ENCODE measurements around the gene MAVS.

DNA sequence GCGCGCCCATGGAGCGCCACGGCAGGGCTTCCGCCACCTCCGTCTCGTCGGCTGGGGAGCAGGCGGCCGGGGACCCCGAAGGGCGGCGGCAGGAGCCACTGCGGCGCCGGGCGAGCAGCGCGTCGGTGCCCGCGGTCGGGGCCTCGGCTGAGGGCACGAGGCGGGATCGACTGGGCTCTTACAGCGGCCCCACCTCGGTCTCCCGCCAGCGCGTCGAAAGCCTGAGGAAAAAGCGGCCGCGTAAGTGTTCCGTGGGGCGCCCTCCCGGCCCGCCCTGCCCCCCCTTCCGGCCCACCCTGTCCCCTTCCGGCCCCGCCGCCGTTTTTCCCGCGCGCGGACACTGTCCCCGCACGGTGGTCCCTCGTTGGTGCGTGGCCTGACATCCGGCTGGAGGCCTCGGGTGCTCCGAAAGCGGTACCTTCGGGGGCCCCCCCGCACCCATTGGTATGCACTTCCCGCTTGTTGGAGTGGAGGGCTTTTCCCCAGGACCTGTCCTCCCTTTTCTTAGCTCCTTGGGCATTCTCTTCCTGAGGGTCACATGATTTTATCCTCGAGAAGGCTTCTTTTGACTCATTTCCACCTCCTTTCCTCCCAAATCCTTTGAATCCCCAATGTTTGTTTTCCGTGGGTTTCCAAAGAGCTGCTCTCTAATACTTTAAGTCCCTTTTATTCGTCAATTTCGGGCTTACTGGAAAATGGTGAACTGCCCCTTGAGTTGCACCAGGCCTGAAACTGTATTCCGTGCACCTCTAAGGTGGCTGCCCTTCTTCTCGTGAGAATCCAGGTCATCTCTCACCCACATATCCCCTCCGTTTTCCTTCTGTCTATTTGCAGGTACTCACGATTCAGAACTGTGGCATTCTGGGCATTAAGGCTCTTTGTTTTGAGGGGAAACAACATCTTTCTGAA, 43.1 kb downstream of the MAVS start:
- TF ChIP-seq SP1 (IDR thresholded peaks at IDR 0.05) (no peak), ZNF384 (IDR thresholded peaks at IDR 0.05) (no peak)
